Measurements from ENCODE around the gene POMT2. TPM values are rescaled to one million over a fixed set of nuclear protein-coding genes. Genes with fewer than 3 reads are reported as not detected.

POMT2 gene
- total RNA-seq, 2 donors from 2014 or later, result 9.7 to 11.5 TPM

DNA sequence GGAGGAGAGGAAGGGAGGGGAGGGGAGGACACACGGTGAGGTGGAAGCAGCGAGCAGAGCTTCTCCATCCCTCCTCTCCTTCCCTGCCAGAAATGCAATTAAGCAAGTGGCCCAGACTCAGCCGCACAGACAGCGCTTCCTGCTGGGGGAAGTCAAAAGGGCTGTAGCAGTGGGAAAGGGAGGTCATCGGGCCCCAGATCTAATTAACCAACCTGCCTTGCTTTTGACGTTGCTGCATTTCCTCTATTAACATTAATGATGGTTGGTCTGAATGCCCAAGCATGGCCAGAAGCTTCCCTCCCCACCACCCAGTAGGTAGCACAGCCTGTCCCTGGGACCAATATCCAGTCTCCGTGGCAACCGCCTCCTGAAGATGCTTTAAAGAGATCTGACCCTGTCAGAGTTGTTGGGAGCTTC lies 45.1 kb downstream of the POMT2 start:
- Histone ChIP-seq H3K27ac (no peak overlapping the region), H3K9me3 (peaks cover 0 to 6% of the 10 kb centered on the region in 2 donors), H3K36me3 (peaks cover 42% of the 10 kb centered on the region), H3K4me1 (no peaks in the 10 kb centered on the region), H3K27me3 (peaks cover 0 to 7% of the 10 kb centered on the region in 2 donors), H3K4me3 (no peak overlapping the region)
- DNase-seq (ENCODE audit: low spot score), result no peak
- TF ChIP-seq, protein P1, sequence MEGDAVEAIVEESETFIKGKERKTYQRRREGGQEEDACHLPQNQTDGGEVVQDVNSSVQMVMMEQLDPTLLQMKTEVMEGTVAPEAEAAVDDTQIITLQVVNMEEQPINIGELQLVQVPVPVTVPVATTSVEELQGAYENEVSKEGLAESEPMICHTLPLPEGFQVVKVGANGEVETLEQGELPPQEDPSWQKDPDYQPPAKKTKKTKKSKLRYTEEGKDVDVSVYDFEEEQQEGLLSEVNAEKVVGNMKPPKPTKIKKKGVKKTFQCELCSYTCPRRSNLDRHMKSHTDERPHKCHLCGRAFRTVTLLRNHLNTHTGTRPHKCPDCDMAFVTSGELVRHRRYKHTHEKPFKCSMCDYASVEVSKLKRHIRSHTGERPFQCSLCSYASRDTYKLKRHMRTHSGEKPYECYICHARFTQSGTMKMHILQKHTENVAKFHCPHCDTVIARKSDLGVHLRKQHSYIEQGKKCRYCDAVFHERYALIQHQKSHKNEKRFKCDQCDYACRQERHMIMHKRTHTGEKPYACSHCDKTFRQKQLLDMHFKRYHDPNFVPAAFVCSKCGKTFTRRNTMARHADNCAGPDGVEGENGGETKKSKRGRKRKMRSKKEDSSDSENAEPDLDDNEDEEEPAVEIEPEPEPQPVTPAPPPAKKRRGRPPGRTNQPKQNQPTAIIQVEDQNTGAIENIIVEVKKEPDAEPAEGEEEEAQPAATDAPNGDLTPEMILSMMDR (IDR thresholded peaks at IDR 0.05), result no peak

DNA sequence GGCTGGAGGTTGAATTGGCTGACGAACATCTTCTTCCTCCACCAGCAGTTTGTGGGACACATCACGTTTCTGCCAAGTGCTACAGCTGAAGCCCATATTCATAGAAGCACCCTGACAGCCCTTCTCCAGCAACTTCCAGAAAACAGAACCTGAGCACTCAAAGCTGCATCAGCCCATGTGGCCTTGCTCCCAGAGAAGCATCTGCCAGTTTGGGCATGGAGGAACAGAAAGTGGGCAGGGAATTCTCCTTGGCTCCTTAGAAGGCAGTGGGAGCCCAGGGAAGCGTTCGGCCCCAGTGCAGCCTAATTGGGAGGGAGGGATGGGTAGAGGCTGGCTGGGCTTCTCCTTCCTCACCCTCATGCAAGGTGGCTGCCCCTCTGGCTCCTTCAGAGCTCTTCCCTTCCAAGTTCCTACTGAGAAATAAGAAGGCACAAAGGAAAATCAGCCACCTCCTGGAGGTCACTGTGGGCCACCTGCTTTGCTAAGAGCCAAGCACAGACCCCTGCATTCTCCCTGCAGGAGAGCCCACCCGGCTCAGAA lies 45.6 kb downstream of the POMT2 start:
- Histone ChIP-seq H3K27me3 (peaks cover 0 to 10% of the 10 kb centered on the region in 2 donors), H3K27ac (no peak overlapping the region), H3K4me1 (no peaks in the 10 kb centered on the region), H3K9me3 (peaks cover 0 to 6% of the 10 kb centered on the region in 2 donors), H3K4me3 (no peak overlapping the region), H3K36me3 (peaks cover 37% of the 10 kb centered on the region)
- DNase-seq (ENCODE audit: low spot score), result no peak
- TF ChIP-seq, protein P1 (IDR thresholded peaks at IDR 0.05), result no peak

DNA sequence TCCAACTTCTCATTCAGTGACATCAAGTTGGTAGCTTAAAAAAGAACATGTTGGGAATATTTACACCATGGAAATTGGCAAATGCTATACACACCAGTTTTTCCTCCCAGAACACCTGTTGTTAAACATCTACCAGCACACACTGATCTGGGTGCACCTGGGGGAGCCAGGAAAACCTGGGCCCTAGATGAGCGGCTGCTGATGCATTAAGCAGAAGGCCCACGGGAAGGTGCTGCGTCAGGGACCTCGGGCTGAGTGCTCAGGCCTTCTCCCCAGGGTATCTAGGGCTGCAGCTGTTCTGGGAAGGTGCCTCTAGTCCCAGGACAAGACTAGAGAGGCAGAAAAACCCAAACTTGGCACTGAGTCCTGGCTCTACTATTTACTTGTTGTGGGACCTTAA lies 46.9 kb downstream of the POMT2 start:
- TF ChIP-seq, protein P1 (IDR thresholded peaks at IDR 0.05), result no peak
- H3K27me3 ChIP-seq, result peaks cover 0 to 10% of the 10 kb centered on the region in 2 donors

DNA sequence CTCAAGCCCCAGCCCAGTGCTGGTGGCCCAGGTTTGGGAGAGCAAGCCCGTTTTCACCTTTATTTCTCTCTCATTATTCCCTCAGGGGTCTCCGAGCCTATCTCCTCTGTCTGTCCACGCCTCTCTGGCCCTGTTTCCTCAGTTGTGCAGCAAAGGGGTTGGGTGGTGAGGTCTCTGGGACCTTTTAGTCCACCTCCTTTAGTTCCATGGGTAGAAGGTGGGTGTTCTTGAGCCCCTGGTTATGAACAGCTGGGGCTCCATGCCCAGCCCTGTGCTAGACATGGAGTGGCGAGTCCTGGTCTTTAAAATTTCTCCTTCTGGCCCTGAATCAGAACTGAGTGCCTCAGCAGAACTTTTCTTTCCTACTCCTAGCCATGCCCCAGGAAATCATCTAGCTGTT lies 48.4 kb downstream of the POMT2 start:
- no peak for DNase-seq (ENCODE audit: low spot score)
- no peaks in the 10 kb centered on the region for H3K4me1 ChIP-seq
- peaks cover 9% of the 10 kb centered on the region for H3K36me3 ChIP-seq
- peaks cover 0 to 10% of the 10 kb centered on the region in 2 donors for H3K27me3 ChIP-seq
- no peak overlapping the region for H3K4me3 ChIP-seq
- TF ChIP-seq, protein P1 (IDR thresholded peaks at IDR 0.05), result no peak
- no peak overlapping the region for H3K27ac ChIP-seq
- peaks cover 0 to 15% of the 10 kb centered on the region in 2 donors for H3K9me3 ChIP-seq

More for the DNA sequence above, 46.9 kb downstream of the POMT2 start:
- Histone ChIP-seq H3K27ac (no peak overlapping the region), H3K36me3 (peaks cover 25% of the 10 kb centered on the region), H3K4me3 (no peak overlapping the region), H3K9me3 (peaks cover 0 to 6% of the 10 kb centered on the region in 2 donors), H3K4me1 (no peaks in the 10 kb centered on the region)
- no peak for DNase-seq (ENCODE audit: low spot score)

DNA sequence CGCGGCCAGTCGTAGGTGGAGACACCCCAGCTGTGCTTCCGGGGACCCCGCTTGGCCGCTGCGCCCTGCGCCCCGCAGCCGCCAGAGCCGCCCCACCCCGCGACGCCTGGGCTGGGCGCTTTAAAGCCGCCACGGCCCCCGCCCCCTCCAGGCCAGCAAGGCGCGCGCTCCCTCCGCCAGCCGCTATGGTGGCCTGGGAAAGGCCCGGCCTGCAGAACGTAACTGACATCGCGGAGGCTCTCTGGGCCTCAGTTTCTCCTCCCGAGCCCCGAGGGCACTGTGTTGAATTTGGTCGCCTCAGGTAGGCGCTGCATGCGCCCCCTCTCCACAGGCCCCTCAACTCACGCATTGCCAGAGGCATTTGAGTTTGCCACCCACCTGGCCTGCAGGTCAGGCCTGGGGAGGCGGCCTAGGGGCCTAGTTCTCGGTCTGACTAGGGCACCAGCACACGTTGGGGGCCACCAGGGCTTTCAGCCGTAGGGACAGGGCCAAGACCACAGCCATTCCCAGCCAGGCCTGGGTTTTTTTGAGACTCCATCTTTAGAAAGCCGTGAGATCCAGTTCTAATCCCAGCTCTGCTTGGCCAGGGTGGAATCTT lies 49.5 kb downstream of the POMT2 start, which contains the start of gene NGB:
NGB (minus strand) TSS at position 94 of the 598 bp plus-strand sequence. CDS start 269 bp downstream, outside the sequence.
- Histone ChIP-seq H3K36me3 (peaks cover under 1% of the 10 kb centered on the region), H3K27ac (no peak within 1 kb of the TSS), H3K9me3 (peaks cover 0 to 15% of the 10 kb centered on the region in 2 donors), H3K4me1 (no peaks in the 10 kb centered on the region), H3K27me3 (peaks cover 0 to 10% of the 10 kb centered on the region in 2 donors), H3K4me3 (peak within 1 kb of the TSS in 1 of 2 donors; percentile 15)
- TF ChIP-seq, protein P1 (IDR thresholded peaks at IDR 0.05), result no peak
- no peak for DNase-seq (ENCODE audit: low spot score)

Measured in right atrium auricular region (tissue), 2 donors.